BE2C (cell line): Measurements from ENCODE around the gene NEK3.

Experiments
- DNase-seq: peaks from one replicate; pipeline ENCODE4 v3.0.0-alpha.2; 2020
- H3K27me3 ChIP-seq: fragments of 250-450 bp; sonication (Bioruptor Pico); 2 replicates; pipeline ENCODE4 v1.5.1; 2020; ENCODE audit warnings: mild to moderate bottlenecking
- H3K36me3 ChIP-seq: fragments of 250-450 bp; sonication (Bioruptor Pico); 2 replicates; pipeline ENCODE4 v1.5.1; 2020; ENCODE audit warnings: mild to moderate bottlenecking
- H3K4me1 ChIP-seq: fragments of 250-450 bp; sonication (Bioruptor Pico); 2 replicates; pipeline ENCODE4 v1.5.1; 2020
- H3K4me3 ChIP-seq: 2 replicates; pipeline ENCODE4 v1.5.1; 2011; ENCODE audit warnings: low read depth, low read length
- H3K9me3 ChIP-seq: fragments of 250-450 bp; sonication (Bioruptor Pico); 2 replicates; pipeline ENCODE4 v1.5.1; 2020
- CTCF ChIP-seq: IDR thresholded peaks from 2 replicates; pipeline ENCODE4 v1.5.1; 2012; ENCODE audit warnings: mild to moderate bottlenecking, low read depth, low read length

Gene NEK3

GRCh38 chr13:52130641-52131040, 28.8 kb downstream of the NEK3 start:
- Histone ChIP-seq H3K9me3 (no peaks in the 10 kb centered on the region), H3K4me1 (no peaks in the 10 kb centered on the region)
- TF ChIP-seq CTCF, result no peak

GRCh38 chr13:52128714-52129700, 30.4 kb downstream of the NEK3 start, which contains the start of gene NEK5:
Gene NEK5 (minus strand): TSS chr13:52129073. CDS start chr13:52127482, 1,591 bp downstream.
- H3K4me1 ChIP-seq, result no peaks in the 10 kb centered on the region
- H3K4me3 ChIP-seq, result peak within 1 kb of the TSS; percentile 66
- TF ChIP-seq CTCF, result peak; percentile 70
- 0 out of 2 replicates have a peak, but pooled peaks cover 7% of the 10 kb centered on the region for H3K36me3 ChIP-seq
- no peaks in the 10 kb centered on the region; the same call in 1 of the 2 replicates for H3K27me3 ChIP-seq
- H3K9me3 ChIP-seq, result no peaks in the 10 kb centered on the region
- peak; percentile 81 for DNase-seq

More at GRCh38 chr13:52130641-52131040, 28.8 kb downstream of the NEK3 start:
- Histone ChIP-seq H3K4me3 (no peak overlapping the region), H3K36me3 (0 out of 2 replicates have a peak, but pooled peaks cover 7% of the 10 kb centered on the region), H3K27me3 (no peaks in the 10 kb centered on the region)
- no peak for DNase-seq

- Histone ChIP-seq H3K9me3 (no peaks in the 10 kb centered on the region), H3K4me3 (peak overlapping the region; percentile 66), H3K4me1 (no peaks in the 10 kb centered on the region), H3K36me3 (0 out of 2 replicates have a peak, but pooled peaks cover 7% of the 10 kb centered on the region), H3K27me3 (no peaks in the 10 kb centered on the region; the same call in 1 of the 2 replicates)
- TF ChIP-seq CTCF, result peak; percentile 85
- DNase-seq, result peak; percentile 58
Measured at GRCh38 chr13:52127783-52128702, 31.4 kb downstream of the NEK3 start.

- Histone ChIP-seq H3K36me3 (0 out of 2 replicates have a peak, but pooled peaks cover 7% of the 10 kb centered on the region), H3K4me1 (no peaks in the 10 kb centered on the region), H3K4me3 (no peak overlapping the region), H3K9me3 (no peaks in the 10 kb centered on the region), H3K27me3 (no peaks in the 10 kb centered on the region; the same call in 1 of the 2 replicates)
- TF ChIP-seq CTCF, result no peak
- DNase-seq, result no peak
Measured at GRCh38 chr13:52127378-52127777, 32.0 kb downstream of the NEK3 start.

- Histone ChIP-seq H3K36me3 (no peaks in the 10 kb centered on the region), H3K27me3 (no peaks in the 10 kb centered on the region; the same call in 1 of the 2 replicates), H3K4me1 (no peaks in the 10 kb centered on the region), H3K9me3 (no peaks in the 10 kb centered on the region), H3K4me3 (no peak overlapping the region)
- TF ChIP-seq CTCF, result no peak
- no peak for DNase-seq
Measured at GRCh38 chr13:52125547-52125946, 33.9 kb downstream of the NEK3 start.
